ENCODE results near the gene RAB7B.
"Not testable (repeated sequence)": the region's sequence is repeated elsewhere in the genome, so short reads cannot be mapped to it uniquely, and the experiment has no call there.

DNA sequence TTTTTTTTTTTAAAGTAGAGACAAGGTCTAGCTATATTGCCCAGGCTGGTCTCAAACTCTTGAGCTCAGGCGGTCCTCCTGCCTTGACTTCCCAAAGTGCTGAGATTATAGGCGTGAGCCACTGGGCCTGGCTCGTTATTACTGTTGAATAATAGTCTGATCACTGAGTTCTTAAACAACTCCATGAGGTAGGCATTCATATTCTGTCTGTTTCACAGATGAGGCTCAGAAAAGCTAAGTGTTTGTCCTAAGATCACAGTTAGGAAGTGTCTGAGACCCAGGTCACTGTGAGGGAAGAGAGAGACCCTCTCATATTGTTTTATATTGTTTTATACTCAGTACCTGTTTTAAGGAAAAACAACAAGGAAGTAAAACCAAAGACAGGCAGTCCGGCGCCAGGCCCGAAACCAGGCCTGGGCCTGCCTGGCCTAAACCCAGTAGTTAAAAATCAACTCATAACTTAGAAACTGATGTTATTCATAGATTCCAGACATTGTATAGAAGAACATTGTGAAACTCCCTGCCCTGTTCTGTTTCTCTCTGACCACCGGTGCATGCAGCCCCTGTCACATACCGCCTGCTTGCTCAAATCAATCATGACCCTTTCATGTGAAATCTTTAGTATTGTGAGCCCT is 49.2 kb upstream of the RAB7B start:
- not testable (repeated sequence) for TF ChIP-seq POLR2A, POLR2AphosphoS5 (IDR thresholded peaks at IDR 0.05)
